Effector memory CD8-positive, alpha-beta T cell (primary cell): ENCODE measurements around the gene ZBTB7B.

Experiments used
- ATAC-seq: fragments of 150-1000 bp; cut with Tn5 transposase; replicated peaks from 2 replicates; pipeline ENCODE4 v1.10.0; 2021; ENCODE audit warnings: mild to moderate bottlenecking, moderate library complexity
- DNase-seq, 3 experiments: peaks; one replicate each; pipeline ENCODE4 v3.0.0; 2021
- H3K27ac Mint-ChIP-seq, 2 donors: one replicate each; pipeline ENCODE4 v1.8.0; 2022; ENCODE audit warnings: mild to moderate bottlenecking in 2 of 2, mixed read lengths in 2 of 2, moderate library complexity in 2 of 2
- H3K27me3 Mint-ChIP-seq, 2 donors: one replicate each; pipeline ENCODE4 v1.8.0; 2022; ENCODE audit warnings: mixed read lengths in 2 of 2
- H3K36me3 Mint-ChIP-seq: one replicate; pipeline ENCODE4 v1.8.0; 2022; ENCODE audit warnings: mild to moderate bottlenecking, moderate library complexity, mixed read lengths; ENCODE audit not compliant: insufficient read depth
- H3K4me1 Mint-ChIP-seq, 2 donors: one replicate each; pipeline ENCODE4 v1.8.0; 2022; ENCODE audit warnings: low read depth in 2 of 2, mixed read lengths in 2 of 2
- H3K4me3 Mint-ChIP-seq, 2 donors: one replicate each; pipeline ENCODE4 v1.8.0; 2022; ENCODE audit warnings: mild to moderate bottlenecking in 2 of 2, mixed read lengths in 2 of 2, moderate library complexity in 2 of 2
- H3K9me3 Mint-ChIP-seq, 2 donors: one replicate each; pipeline ENCODE4 v1.8.0; 2022; ENCODE audit warnings: mixed read lengths in 2 of 2

Gene ZBTB7B

DNA sequence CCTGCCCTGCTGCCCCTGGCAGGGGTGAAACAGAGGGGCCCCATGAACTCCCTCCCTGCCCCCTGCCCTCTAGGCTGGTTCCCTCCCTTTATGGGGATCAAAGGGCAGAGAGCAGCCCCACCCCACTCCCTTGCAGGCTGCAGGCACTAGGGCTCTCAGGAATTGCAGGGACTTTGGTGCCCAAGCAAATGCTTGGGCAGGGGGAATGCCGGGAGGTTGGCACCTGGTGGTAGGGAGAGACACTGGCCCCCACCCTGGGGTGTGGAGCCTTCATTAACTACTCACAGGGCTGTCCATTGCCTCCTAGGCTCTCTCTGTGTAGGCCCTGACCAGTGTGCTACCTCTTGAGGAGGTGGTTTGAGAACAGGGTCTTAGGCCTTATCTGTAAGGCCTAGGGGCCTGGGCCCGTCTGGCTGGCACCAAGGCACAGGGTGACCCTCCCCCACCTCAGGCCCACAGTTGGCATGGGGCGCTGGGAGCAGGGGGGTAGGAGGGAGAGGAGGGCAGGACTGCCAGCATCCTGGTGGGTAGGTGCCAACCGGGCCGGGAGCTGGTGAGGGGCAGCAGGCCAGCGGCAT, 4.7 kb downstream of the ZBTB7B start:
- Mint-ChIP-seq H3K9me3 (no peaks in the 10 kb centered on the region), H3K36me3 (peaks cover under 1% of the 10 kb centered on the region), H3K27me3 (no peaks in the 10 kb centered on the region), H3K4me3 (no peak overlapping the region), H3K27ac (no peak overlapping the region), H3K4me1 (peaks cover 35 to 62% of the 10 kb centered on the region in 2 donors)
- ATAC-seq = no peak
- no peak for DNase-seq

DNA sequence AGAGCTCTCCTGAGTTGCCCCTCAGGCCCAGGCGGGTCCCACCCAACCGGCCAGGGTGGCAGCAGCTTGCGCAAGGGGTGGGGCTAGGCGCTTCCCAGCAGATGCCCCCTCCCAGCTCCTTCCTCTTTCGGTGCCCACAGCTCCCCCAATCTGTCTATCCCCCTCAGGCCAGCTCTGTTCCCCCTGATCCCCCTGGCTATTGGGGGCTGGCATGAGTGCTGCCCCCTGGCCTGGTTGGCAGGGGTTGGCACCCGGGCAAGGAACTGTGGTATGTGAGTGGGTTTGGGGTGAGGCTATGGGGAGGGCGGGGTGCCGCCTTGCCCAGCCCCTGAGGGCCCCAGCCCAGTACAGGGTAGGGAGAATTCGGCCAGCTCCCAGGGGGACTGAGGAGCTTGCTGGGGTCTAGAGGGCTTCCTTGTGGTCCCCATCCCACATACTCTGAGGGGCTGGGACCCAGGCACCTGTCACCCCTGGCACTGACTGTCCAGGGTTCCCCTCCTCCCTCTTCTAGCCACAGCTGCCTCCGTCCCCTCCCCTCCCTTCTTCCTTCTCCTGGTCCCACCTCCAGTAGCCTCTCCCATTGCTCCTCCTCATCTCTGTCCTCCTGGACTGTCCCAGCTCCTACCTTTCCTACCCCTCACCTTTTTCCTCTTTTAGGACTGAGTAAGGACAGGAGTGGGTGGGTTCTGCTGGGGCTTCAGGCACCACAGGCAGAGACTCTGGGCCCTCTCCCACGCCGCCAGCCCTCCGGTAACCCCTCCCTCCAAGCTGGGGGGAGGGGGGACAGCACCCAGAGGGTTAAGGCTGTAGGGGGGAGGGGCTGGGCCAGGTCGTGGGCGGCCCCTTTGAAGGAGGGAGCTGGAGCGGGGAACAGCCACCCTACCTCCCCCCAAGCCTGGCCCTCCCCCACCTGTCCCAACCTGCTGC, 5.7 kb downstream of the ZBTB7B start:
- DNase-seq (no peak), ATAC-seq (no peak)
- Mint-ChIP-seq H3K27me3 (no peaks in the 10 kb centered on the region), H3K4me1 (peaks cover 44 to 69% of the 10 kb centered on the region in 2 donors), H3K9me3 (no peaks in the 10 kb centered on the region), H3K36me3 (no peaks in the 10 kb centered on the region), H3K27ac (peak overlapping the region; percentile 74 to 76), H3K4me3 (peak overlapping the region in 1 of 2 donors; percentile 61)

DNA sequence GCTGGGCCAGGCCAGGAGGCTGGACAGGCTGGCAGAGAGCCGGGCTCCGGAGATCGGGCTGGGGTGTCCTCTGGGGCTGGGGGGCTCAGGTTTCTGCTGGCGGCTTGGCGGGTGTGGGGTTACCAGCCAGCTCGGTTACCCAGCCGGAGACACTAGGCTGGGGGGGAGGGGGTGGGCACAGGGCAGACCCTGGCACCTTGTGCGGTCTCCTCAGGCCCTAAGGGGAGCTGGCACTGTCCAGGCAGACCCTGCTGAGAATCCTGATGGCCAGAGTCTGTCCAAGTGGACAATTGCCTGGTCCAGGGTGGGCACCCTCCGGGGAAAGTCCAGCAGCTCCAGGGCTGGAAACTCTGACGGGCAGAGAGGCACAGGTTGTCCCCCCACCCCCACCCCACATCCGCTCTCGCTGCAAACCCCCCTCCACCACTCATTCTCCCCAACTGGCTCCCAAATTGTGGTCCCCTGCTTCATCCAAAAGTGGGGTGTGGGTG, 6.7 kb downstream of the ZBTB7B start:
- no peak for DNase-seq
- ATAC-seq = no peak
- Mint-ChIP-seq H3K4me3 (peak overlapping the region; percentile 61 to 67), H3K27ac (peak overlapping the region; percentile 74 to 92), H3K36me3 (no peaks in the 10 kb centered on the region), H3K4me1 (peaks cover 42 to 69% of the 10 kb centered on the region in 2 donors), H3K27me3 (no peaks in the 10 kb centered on the region), H3K9me3 (no peaks in the 10 kb centered on the region)

DNA sequence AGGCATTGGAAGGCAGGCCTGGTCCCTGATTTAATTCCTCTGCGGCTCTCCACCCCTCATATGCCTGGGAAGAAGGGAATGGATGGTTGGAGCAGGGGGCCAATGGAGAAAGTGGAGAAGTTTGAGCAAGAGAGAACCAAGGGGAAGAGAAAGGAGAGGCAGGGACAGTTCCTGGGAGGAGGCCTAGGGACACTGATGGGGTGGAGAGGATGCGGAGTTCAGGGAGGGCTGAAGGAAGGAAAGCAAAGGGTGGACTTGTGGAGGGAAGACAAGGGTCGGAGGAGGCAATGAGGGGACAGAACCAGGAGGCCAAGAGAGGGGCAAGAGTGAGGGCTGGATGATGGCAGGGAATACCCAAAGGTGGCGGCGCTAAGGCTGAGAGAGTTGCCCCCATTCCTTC, 7.1 kb downstream of the ZBTB7B start:
- Mint-ChIP-seq H3K36me3 (no peaks in the 10 kb centered on the region), H3K9me3 (no peaks in the 10 kb centered on the region), H3K4me1 (peaks cover 38 to 64% of the 10 kb centered on the region in 2 donors), H3K27me3 (no peaks in the 10 kb centered on the region), H3K27ac (peak overlapping the region; percentile 74 to 92), H3K4me3 (peak overlapping the region; percentile 61 to 67)
- no peak for DNase-seq
- ATAC-seq = no peak

DNA sequence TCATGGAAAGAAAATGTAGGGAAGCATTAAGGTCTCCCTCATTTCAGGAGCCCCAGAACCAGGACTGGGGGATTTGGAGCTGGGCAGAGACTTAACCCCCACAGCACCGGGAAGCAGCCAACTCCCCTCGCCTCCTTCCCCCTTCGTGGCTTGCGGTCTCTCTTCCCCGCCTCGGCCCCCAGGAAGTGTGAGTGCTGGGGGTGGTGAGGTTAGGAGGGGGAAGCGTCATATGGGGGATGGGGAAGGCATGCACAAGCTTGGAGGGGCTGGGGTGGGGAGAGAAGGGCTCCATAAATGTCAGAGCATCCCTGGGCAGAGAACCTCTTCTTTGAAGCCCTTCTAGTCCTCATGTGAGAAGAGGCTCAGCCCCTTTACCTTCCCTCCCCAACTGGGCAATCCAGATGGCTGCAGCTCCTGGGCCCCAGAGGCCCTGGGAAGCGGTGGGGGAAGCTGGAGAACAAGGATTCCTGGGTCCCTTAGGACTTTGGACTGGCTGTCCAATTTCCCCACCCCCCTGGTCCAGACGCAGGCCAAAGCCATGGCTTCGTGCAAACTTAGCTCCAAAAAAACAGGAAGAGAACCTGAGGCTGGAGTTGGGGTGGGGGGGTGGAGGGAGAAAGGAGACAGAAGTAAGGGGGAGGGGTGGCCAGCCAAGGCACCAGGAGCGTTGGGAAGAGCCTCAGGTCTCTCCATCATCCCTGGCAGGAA, 7.8 kb downstream of the ZBTB7B start:
- H3K4me3 Mint-ChIP-seq = peak overlapping the region; percentile 61 to 67
- no peak for ATAC-seq

DNA sequence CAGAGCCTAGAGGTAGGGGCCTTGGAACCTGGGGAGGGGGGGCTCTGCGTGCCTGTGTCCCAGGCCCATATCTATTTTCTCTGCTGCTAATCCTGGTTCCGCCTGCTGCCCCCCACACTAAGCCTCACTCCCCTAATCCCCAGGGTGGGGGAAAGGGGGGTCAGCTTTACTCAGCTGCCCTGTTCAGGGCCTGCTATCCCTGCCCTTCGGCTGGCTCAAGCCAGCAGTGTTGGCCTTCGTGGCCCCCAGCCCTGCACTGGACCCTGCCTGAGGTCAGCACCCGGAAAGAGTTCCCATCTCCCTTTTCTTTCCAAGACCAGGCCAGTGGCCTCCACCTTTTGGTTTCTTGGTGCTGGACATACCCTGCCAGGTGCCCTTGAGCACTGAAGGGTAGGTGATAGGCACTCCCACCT, 8.4 kb downstream of the ZBTB7B start:
- Mint-ChIP-seq H3K36me3 (no peaks in the 10 kb centered on the region), H3K27ac (peak overlapping the region in 1 of 2 donors; percentile 74), H3K27me3 (no peaks in the 10 kb centered on the region), H3K4me3 (peak overlapping the region; percentile 46 to 48), H3K4me1 (peaks cover 42 to 61% of the 10 kb centered on the region in 2 donors), H3K9me3 (no peaks in the 10 kb centered on the region)
- no peak for ATAC-seq
- no peak for DNase-seq

More for the DNA sequence above, 7.8 kb downstream of the ZBTB7B start:
- no peaks in the 10 kb centered on the region for H3K36me3 Mint-ChIP-seq
- H3K4me1 Mint-ChIP-seq = peaks cover 38 to 61% of the 10 kb centered on the region in 2 donors
- DNase-seq = no peak
- no peaks in the 10 kb centered on the region for H3K27me3 Mint-ChIP-seq
- peak overlapping the region; percentile 74 to 92 for H3K27ac Mint-ChIP-seq
- H3K9me3 Mint-ChIP-seq = no peaks in the 10 kb centered on the region

DNA sequence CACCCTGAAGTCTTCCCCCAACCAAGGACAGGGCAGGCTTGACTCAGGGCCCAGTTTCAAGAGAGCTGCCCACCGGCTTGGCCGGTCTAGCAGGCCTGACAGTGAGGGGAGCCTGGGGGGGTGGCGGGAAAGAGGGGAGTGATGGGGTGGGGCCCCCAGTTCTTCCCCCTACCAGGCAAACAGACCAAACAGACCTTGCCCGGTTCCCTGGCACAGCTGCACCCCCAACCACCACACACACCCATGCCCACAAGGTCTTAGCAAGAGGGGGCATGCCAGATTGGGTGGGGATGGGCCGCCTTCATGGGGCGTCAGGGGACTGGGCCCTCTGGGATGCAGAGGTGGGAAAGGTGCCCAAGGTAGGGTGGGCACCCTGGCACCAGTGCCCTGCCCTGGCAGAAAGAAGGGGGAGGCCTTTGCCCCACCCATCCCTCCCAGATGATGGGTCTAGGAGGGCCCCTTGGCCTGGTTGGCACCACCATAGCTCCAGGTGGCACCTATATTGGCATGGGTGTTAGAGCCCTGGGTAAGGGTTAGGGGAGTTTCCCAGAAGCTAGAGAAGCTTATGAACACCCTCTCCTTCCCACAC, 8.9 kb downstream of the ZBTB7B start:
- no peaks in the 10 kb centered on the region for H3K27me3 Mint-ChIP-seq
- peak; percentile 36 for ATAC-seq
- no peaks in the 10 kb centered on the region for H3K9me3 Mint-ChIP-seq
- H3K27ac Mint-ChIP-seq = peak overlapping the region; percentile 74 to 83
- H3K4me1 Mint-ChIP-seq = peaks cover 41 to 61% of the 10 kb centered on the region in 2 donors
- peak overlapping the region; percentile 46 to 48 for H3K4me3 Mint-ChIP-seq
- peaks cover 2% of the 10 kb centered on the region for H3K36me3 Mint-ChIP-seq
- no peak for DNase-seq

DNA sequence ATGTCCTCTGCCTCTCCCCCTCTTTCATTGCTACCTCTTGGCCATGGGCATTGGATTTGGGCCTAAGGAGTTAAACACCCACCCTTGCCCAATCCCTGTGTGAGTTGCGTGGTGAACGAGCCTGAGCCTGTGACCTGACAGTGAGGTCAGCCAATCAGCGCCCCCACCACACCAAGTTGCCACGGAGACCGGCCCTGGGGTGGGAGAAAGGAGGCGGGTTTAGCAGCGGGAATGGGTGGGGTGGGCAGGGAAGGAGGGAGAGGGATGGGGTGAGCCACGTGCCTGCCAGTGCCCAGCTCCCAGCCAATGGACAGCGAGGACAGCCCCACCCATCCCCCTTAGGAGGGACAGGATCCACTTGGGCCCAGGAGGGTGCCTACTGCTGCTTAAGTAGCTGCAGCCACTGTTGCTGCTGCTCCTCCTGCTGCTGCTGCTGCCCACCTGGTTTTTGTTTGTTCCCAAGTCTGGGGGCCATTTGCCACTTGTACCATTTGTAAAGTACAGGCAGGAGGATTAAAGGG, 9.5 kb downstream of the ZBTB7B start:
- DNase-seq = no peak

DNA sequence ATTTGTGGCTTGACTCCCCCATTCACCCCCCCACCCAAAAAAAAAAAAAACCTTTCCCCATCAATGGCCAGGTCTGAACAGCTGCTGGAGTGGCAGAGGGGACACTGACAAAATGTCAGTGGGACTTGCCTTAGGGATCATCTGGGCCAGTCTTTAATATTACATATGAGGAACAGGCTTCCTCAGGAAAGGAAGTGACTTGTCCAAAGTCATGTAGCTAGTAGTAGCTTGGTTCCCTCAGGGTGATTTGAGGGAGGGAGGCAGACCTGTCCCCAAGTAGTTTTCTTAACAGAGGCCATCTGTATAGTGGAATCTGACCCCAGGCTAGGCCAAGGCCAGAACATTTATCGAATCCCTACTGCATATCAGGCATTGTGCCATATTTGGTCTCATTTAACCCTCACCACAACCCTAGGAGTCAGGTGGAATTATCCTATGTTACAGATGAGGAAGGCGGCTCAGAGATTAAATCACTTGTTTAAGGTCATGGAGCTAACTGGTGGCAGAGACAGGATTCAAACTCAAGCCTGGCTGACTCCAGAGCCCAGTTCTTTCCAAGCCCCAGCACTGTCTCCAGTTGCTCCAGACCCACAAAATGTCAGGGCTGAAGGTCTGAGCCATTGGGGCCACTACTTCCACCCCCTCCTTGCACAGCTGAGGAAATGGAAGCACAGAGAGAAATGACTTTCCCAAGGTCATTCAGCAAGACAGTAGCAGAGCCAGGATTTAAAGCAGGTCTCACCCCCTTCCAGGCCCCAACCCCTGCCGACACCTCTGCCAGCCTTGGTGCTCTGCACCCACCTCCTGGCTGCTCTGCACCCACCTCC, 10.4 kb downstream of the ZBTB7B start:
- no peaks in the 10 kb centered on the region for H3K9me3 Mint-ChIP-seq

More for the DNA sequence above, 9.5 kb downstream of the ZBTB7B start:
- Mint-ChIP-seq H3K4me3 (peak overlapping the region; percentile 40 to 41), H3K27ac (peak overlapping the region; percentile 74 to 83), H3K4me1 (peaks cover 38 to 61% of the 10 kb centered on the region in 2 donors), H3K36me3 (peaks cover 5% of the 10 kb centered on the region), H3K9me3 (no peaks in the 10 kb centered on the region), H3K27me3 (no peaks in the 10 kb centered on the region)
- ATAC-seq = no peak

DNA sequence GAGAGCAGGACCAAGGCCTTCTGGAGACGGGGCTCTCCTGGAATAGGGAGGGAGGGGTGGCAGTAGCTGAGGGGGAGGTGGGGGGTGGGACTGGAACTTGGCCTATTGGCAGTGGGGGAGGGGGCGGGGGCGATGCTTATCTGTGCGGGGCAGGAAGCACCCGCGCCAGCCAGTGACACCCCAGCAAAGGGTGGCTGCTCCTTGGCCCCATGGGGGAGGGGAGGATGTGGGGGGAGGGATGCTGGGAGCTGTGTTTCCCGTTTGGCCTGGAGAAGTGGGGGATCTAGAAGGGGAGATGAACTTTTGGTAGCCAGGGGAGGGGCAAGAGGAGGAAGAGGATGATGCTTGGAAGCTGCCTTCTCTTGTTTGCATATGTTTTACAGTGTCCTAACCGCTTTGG, 11.0 kb downstream of the ZBTB7B start:
- Mint-ChIP-seq H3K27me3 (no peaks in the 10 kb centered on the region), H3K9me3 (no peaks in the 10 kb centered on the region), H3K4me3 (peak overlapping the region; percentile 41 to 64), H3K36me3 (peaks cover 5% of the 10 kb centered on the region), H3K27ac (peak overlapping the region; percentile 74 to 83), H3K4me1 (peaks cover 38 to 59% of the 10 kb centered on the region in 2 donors)
- ATAC-seq (no peak), DNase-seq (no peak)

More for the DNA sequence above, 10.4 kb downstream of the ZBTB7B start:
- peak overlapping the region; percentile 41 to 64 for H3K4me3 Mint-ChIP-seq
- DNase-seq (no peak), ATAC-seq (no peak)
- peak overlapping the region; percentile 74 to 83 for H3K27ac Mint-ChIP-seq
- no peaks in the 10 kb centered on the region for H3K27me3 Mint-ChIP-seq
- peaks cover 5% of the 10 kb centered on the region for H3K36me3 Mint-ChIP-seq
- peaks cover 38 to 63% of the 10 kb centered on the region in 2 donors for H3K4me1 Mint-ChIP-seq

DNA sequence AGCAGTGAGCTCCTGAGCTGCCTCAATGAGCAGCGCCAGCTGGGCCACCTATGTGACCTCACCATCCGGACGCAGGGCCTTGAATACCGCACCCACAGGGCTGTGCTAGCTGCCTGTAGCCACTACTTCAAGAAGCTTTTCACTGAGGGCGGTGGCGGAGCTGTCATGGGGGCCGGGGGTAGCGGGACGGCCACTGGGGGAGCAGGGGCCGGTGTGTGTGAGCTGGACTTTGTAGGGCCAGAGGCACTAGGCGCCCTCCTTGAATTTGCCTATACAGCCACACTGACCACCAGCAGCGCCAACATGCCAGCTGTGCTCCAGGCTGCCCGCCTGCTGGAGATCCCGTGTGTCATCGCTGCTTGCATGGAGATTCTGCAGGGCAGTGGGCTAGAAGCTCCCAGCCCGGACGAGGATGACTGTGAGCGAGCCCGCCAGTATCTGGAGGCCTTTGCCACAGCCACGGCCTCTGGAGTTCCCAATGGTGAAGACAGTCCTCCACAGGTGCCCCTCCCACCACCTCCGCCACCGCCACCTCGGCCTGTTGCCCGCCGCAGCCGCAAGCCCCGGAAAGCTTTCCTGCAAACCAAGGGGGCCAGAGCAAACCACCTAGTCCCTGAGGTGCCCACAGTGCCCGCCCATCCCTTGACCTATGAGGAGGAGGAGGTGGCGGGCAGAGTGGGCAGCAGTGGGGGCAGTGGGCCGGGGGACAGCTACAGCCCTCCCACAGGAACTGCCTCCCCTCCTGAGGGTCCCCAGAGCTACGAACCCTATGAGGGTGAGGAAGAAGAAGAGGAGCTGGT, 12.3 kb downstream of the ZBTB7B start:
- Mint-ChIP-seq H3K9me3 (no peaks in the 10 kb centered on the region), H3K36me3 (peaks cover 5% of the 10 kb centered on the region), H3K27me3 (no peaks in the 10 kb centered on the region), H3K27ac (peak overlapping the region; percentile 74 to 83), H3K4me1 (peaks cover 41 to 53% of the 10 kb centered on the region in 2 donors), H3K4me3 (no peak overlapping the region)
- no peak for DNase-seq
- ATAC-seq = no peak
